B cell (primary cell): Measurements from ENCODE around the gene ABCA12. TPM values are rescaled to one million over a fixed set of nuclear protein-coding genes. Genes with fewer than 3 reads are reported as not detected.

Source experiments
- ATAC-seq: fragments of 200-7000 bp; cut with Tn5 transposase; one replicate; pipeline ENCODE4 v1.10.0; 2021; ENCODE audit warnings: low read depth, mild to moderate bottlenecking, moderate number of reproducible peaks, moderate library complexity
- CTCF ChIA-PET: fragments of 350-600 bp; sonication (Branson Sonifier 250); formaldehyde crosslinking; loops from one replicate; lab custom pipeline; 2021; ENCODE audit warnings: antibody characterized with exemption, inconsistent platforms; lab: Charles Lee
- POLR2A ChIA-PET: fragments of 350-600 bp; sonication (Branson Sonifier 250); formaldehyde crosslinking; loops from one replicate; lab custom pipeline; 2021; ENCODE audit warnings: antibody characterized with exemption; lab: Charles Lee
- DNase-seq: peaks from one replicate; pipeline ENCODE4 v3.0.0; 2013
- H2AFZ ChIP-seq: 2 replicates; pipeline ENCODE4 v1.6.1; 2012; ENCODE audit warnings: mild to moderate bottlenecking, low read depth, low read length; ENCODE audit not compliant: insufficient read depth, poor library complexity, severe bottlenecking
- H3K27ac ChIP-seq, 2 donors: 1 replicate in 1 of 2; 2 replicates in 1 of 2; pipeline ENCODE4 v1.5.1; 2012 to 2013; ENCODE audit warnings: low read length in 2 of 2, mild to moderate bottlenecking in 2 of 2, moderate library complexity in 1 of 2
- H3K27me3 ChIP-seq, 4 experiments: fragments of 200-600 bp in 1 of 4; sonication (generic) in 1 of 4; replicated peaks in 1 of 4; 1 replicate in 2 of 4; 2 replicates in 2 of 4; pipeline versions ENCODE4 v1.6.1 to v1.7.0; 2013 to 2016; ENCODE audit warnings: low read length in 3 of 4, mild to moderate bottlenecking in 2 of 4, mixed read lengths in 1 of 4, moderate library complexity in 1 of 4; ENCODE audit not compliant: insufficient read depth in 4 of 4, control insufficient read depth in 3 of 4; ENCODE audit errors: control extremely low read depth in 1 of 4
- H3K36me3 ChIP-seq, 2 experiments: replicated peaks in 1 of 2; 1 replicate in 1 of 2; 2 replicates in 1 of 2; pipeline versions ENCODE4 v1.6.1 to v1.7.1; 2013; ENCODE audit warnings: low read length in 1 of 2; ENCODE audit not compliant: insufficient read depth in 2 of 2, control insufficient read depth in 1 of 2; ENCODE audit errors: control extremely low read depth in 1 of 2, extremely low read depth in 1 of 2
- H3K4me1 ChIP-seq, 2 donors: fragments of 200-600 bp in 1 of 2; sonication (generic) in 1 of 2; 1 replicate in 1 of 2; 2 replicates in 1 of 2; pipeline versions ENCODE4 v1.5.1 to v1.6.1; 2013 to 2017; ENCODE audit warnings: low read length in 2 of 2; ENCODE audit not compliant: control insufficient read depth in 2 of 2, insufficient read depth in 2 of 2
- H3K4me2 ChIP-seq: replicated peaks from 2 replicates; pipeline ENCODE3; 2012; ENCODE audit warnings: mild to moderate bottlenecking, low read depth, low read length; ENCODE audit not compliant: poor library complexity, severe bottlenecking
- H3K4me3 ChIP-seq, 5 experiments: fragments of 200-600 bp in 1 of 5; sonication (generic) in 1 of 5; 1 replicate in 3 of 5; 2 replicates in 2 of 5; pipeline versions ENCODE4 v1.5.1 to v1.7.0; 2011 to 2016; ENCODE audit warnings: low read length in 4 of 5, mild to moderate bottlenecking in 4 of 5, low read depth in 2 of 5, control low read depth in 1 of 5, moderate library complexity in 1 of 5; ENCODE audit not compliant: insufficient read depth in 1 of 5; ENCODE audit errors: control extremely low read depth in 1 of 5, extremely low read depth in 1 of 5
- H3K79me2 ChIP-seq: fragments of 200-600 bp; sonication (generic); one replicate; pipeline ENCODE4 v1.6.0; 2016; ENCODE audit warnings: low read length; ENCODE audit not compliant: control insufficient read depth, insufficient read depth
- H3K9ac ChIP-seq: fragments of 200-600 bp; sonication (generic); 2 replicates; pipeline ENCODE4 v1.6.1; 2017; ENCODE audit warnings: mild to moderate bottlenecking, low read length, moderate library complexity
- H3K9me3 ChIP-seq, 3 donors: one replicate each; pipeline versions ENCODE4 v1.6.1 to v1.7.1; 2013; ENCODE audit warnings: low read length in 2 of 3; ENCODE audit not compliant: control insufficient read depth in 2 of 3, insufficient read depth in 1 of 3; ENCODE audit errors: control extremely low read depth in 1 of 3
- H4K20me1 ChIP-seq: 2 replicates; pipeline ENCODE4 v1.6.0; 2012; ENCODE audit warnings: mild to moderate bottlenecking, low read length; ENCODE audit not compliant: insufficient read depth, control insufficient read depth, poor library complexity, severe bottlenecking
- H3K27ac Mint-ChIP-seq: one replicate; pipeline ENCODE4 v1.8.0; 2021; ENCODE audit warnings: mixed read lengths
- H3K27me3 Mint-ChIP-seq: one replicate; pipeline ENCODE4 v1.8.0; 2021; ENCODE audit warnings: mixed read lengths
- H3K4me1 Mint-ChIP-seq: one replicate; pipeline ENCODE4 v1.8.0; 2021; ENCODE audit warnings: mixed read lengths
- H3K4me3 Mint-ChIP-seq: one replicate; pipeline ENCODE4 v1.8.0; 2021; ENCODE audit warnings: mixed read lengths
- H3K9me3 Mint-ChIP-seq: one replicate; pipeline ENCODE4 v1.8.0; 2022; ENCODE audit warnings: mixed read lengths; ENCODE audit not compliant: insufficient read depth
- CTCF ChIP-seq: fragments of 200-600 bp; IDR thresholded peaks from one replicate; pipeline ENCODE4 v1.8.0; 2022; ENCODE audit warnings: antibody characterized with exemption, mild to moderate bottlenecking
- EZH2 ChIP-seq: IDR thresholded peaks from 2 replicates; pipeline ENCODE4 v1.6.1; 2012; ENCODE audit warnings: borderline replicate concordance, low read depth, mild to moderate bottlenecking, moderate library complexity, low read length; ENCODE audit not compliant: insufficient read depth, poor library complexity, severe bottlenecking
- WGBS: methylation state at CpG from one replicate; pipeline ENCODE4 v1.1.5; 2013; ENCODE audit warnings: missing lambda C conversion rate; ENCODE audit not compliant: insufficient coverage; 5-methylcytosine and 5-hydroxymethylcytosine counted together
- intact Hi-C: fragments of 100-400 bp; cut with micrococcal nuclease; formaldehyde crosslinking; loops from one replicate; pipeline ENCODE4 v1.10.0; 2022
- polyA plus RNA-seq: library from polyadenylated mRNA; depleted of rRNA; stranded (reverse); fragments of >200 nt; gene quantifications from 2 replicates; pipeline ENCODE4 v1.2.3, GENCODE V29; 2012
- total RNA-seq, 2 donors: library from RNA; stranded (reverse); fragments of 120-200 nt in 1 of 2; gene quantifications; 1 replicate in 1 of 2; 2 replicates in 1 of 2; pipeline versions ENCODE4 v1.2.3 to v1.2.4, GENCODE V29; 2013 to 2022

Gene ABCA12
- total and polyA plus RNA-seq, 2 donors (not counting 1 experiment from before 2014, with no cell fraction given): not detected

- H3K4me3 ChIP-seq: no peak overlapping the region
- no peaks in the 10 kb centered on the region for H4K20me1 ChIP-seq
- no peaks in the 10 kb centered on the region for H3K27me3 Mint-ChIP-seq
- no peak overlapping the region for H3K27ac ChIP-seq
- no peak overlapping the region for H2AFZ ChIP-seq
- TF ChIP-seq EZH2 (no peak), CTCF (no peak)
- ATAC-seq (no peak), DNase-seq (no peak)
- H3K27ac Mint-ChIP-seq: no peak overlapping the region
- H3K9me3 ChIP-seq: no peaks in the 10 kb centered on the region
- CTCF ChIA-PET: no interaction called here
- H3K79me2 ChIP-seq: no peaks in the 10 kb centered on the region
- H3K36me3 ChIP-seq: no peaks in the 10 kb centered on the region
- intact Hi-C loops: no loop called here
- H3K4me3 Mint-ChIP-seq: no peak overlapping the region
- no peaks in the 10 kb centered on the region for H3K27me3 ChIP-seq
- POLR2A ChIA-PET: no interaction called here
- no peaks in the 10 kb centered on the region for H3K4me1 ChIP-seq
- WGBS: 38% methylated on average over 1 of the region's 3 CpGs
- peaks cover 2% of the 10 kb centered on the region for H3K4me1 Mint-ChIP-seq
- no peaks in the 10 kb centered on the region for H3K9me3 Mint-ChIP-seq
- no peak overlapping the region for H3K4me2 ChIP-seq
- H3K9ac ChIP-seq: no peak overlapping the region
Measured at GRCh38 chr2:215022418-215022817, 116.0 kb downstream of the ABCA12 start.

GRCh38 chr2:215020283-215020682, 118.1 kb downstream of the ABCA12 start:
- H3K4me3 ChIP-seq: no peak overlapping the region
- Mint-ChIP-seq H3K4me3 (no peak overlapping the region), H3K4me1 (peaks cover 2% of the 10 kb centered on the region), H3K27me3 (no peaks in the 10 kb centered on the region), H3K27ac (no peak overlapping the region), H3K9me3 (no peaks in the 10 kb centered on the region)
- ChIA-PET POLR2A (no interaction called here), CTCF (no interaction called here)
- no peak overlapping the region for H3K4me2 ChIP-seq
- no peak for TF ChIP-seq CTCF
- TF ChIP-seq EZH2: no peak
- H4K20me1 ChIP-seq: no peaks in the 10 kb centered on the region
- no peaks in the 10 kb centered on the region for H3K27me3 ChIP-seq
- H3K27ac ChIP-seq: no peak overlapping the region
- no peak overlapping the region for H3K9ac ChIP-seq
- H3K4me1 ChIP-seq: no peaks in the 10 kb centered on the region
- WGBS: no CpG with 5 or more reads among the region's 2 CpGs
- no peaks in the 10 kb centered on the region for H3K9me3 ChIP-seq
- intact Hi-C loops: no loop called here
- no peak for DNase-seq
- no peaks in the 10 kb centered on the region for H3K36me3 ChIP-seq
- H3K79me2 ChIP-seq: no peaks in the 10 kb centered on the region
- ATAC-seq: no peak
- H2AFZ ChIP-seq: no peak overlapping the region
